ENCODE data around the gene VAT1L.

DNA sequence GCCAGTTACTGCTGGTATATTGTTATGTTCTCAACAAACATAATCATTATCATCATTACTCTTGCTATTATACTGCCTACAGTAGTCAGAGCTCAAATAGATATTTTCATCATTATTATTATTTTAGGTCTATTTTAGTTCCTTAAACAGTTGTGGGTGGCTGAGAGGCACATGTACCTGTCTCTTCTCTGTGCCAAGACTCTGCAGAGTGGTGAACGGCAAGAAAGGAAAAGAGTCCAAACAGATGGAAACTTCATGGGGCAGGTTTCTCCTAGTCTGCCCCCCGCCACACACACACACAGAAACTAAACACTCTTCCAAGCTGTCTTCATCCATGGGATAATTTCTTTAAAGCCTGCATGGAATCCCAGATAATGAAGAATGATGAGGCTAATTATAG, 156.3 kb downstream of the VAT1L start:
- TF ChIP-seq, protein P1, sequence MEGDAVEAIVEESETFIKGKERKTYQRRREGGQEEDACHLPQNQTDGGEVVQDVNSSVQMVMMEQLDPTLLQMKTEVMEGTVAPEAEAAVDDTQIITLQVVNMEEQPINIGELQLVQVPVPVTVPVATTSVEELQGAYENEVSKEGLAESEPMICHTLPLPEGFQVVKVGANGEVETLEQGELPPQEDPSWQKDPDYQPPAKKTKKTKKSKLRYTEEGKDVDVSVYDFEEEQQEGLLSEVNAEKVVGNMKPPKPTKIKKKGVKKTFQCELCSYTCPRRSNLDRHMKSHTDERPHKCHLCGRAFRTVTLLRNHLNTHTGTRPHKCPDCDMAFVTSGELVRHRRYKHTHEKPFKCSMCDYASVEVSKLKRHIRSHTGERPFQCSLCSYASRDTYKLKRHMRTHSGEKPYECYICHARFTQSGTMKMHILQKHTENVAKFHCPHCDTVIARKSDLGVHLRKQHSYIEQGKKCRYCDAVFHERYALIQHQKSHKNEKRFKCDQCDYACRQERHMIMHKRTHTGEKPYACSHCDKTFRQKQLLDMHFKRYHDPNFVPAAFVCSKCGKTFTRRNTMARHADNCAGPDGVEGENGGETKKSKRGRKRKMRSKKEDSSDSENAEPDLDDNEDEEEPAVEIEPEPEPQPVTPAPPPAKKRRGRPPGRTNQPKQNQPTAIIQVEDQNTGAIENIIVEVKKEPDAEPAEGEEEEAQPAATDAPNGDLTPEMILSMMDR (IDR thresholded peaks at IDR 0.05; ENCODE audit: poor library complexity) = no peak
- TF ChIP-seq EZH2phosphoT487 (IDR thresholded peaks at IDR 0.05; ENCODE audit: low read depth, severe bottlenecking, unreplicated experiment) (no peak), EZH2 (IDR thresholded peaks at IDR 0.05; ENCODE audit: borderline replicate concordance) (no peak)
